Measurements from ENCODE around the gene PDGFRB.

- TF ChIP-seq CTCF (IDR thresholded peaks at IDR 0.05; ENCODE audit: low read depth, low read length) (no peak), EZH2phosphoT487 (IDR thresholded peaks at IDR 0.05; ENCODE audit: low read depth) (no peak)
These were observed 76.6 kb downstream of the PDGFRB start for GRCh38 chr5:150078802-150079689.
